HG03108 (cell line): Measurements from ENCODE around the gene PCYT2.

Experiments used
- ATAC-seq: cut with Tn5 transposase; IDR thresholded peaks from one replicate; pipeline ENCODE4 v1.9.1; 2021; ENCODE audit warnings: moderate library complexity; ENCODE audit not compliant: unreplicated experiment

Gene PCYT2

GRCh38 chr17:81858967-81859905, 52.0 kb downstream of the PCYT2 start:
- ATAC-seq, result no peak

GRCh38 chr17:81858170-81858966, 52.8 kb downstream of the PCYT2 start:
- no peak for ATAC-seq

- ATAC-seq, result no peak
These were observed 56.0 kb downstream of the PCYT2 start for GRCh38 chr17:81854974-81855774.

- no peak for ATAC-seq
These were observed 59.0 kb downstream of the PCYT2 start for GRCh38 chr17:81852237-81852636.

GRCh38 chr17:81851423-81851822, 59.8 kb downstream of the PCYT2 start:
- ATAC-seq, result no peak
